GM12878 (cell line): ENCODE measurements around the gene MEX3D. TPM values are rescaled to one million over a fixed set of nuclear protein-coding genes. Genes with fewer than 3 reads are reported as not detected.

Experiments used
- ATAC-seq: fragments of 200-7000 bp; cut with Tn5 transposase; 3 replicates; pipeline ENCODE4 v1.9.1; 2020; ENCODE audit warnings: mild to moderate bottlenecking, moderate library complexity
- BruUV-seq: library from RNA; stranded (reverse); fragments of 400-500 nt; replicated peaks from 2 replicates; lab custom pipeline; 2021; lab: Mats Ljungman, UMichigan
- CTCF ChIA-PET: fragments of 300-600 bp; sonication (Branson Sonifier 250); formaldehyde crosslinking; extraction: SDS; loops from one replicate; lab custom pipeline; 2021; ENCODE audit warnings: inconsistent platforms; lab: Yijun Ruan, JAX
- POLR2A ChIA-PET: fragments of 350-600 bp; formaldehyde crosslinking; extraction: SDS; loops from one replicate; lab custom pipeline; 2021; ENCODE audit warnings: inconsistent platforms; lab: Charles Lee
- RAD21 ChIA-PET: fragments of 300-600 bp; sonication (Branson Sonifier 250); formaldehyde crosslinking; loops from one replicate; lab custom pipeline; 2023; ENCODE audit warnings: antibody characterized with exemption; ENCODE audit not compliant: unreplicated experiment; lab: Charles Lee
- SMC1A ChIA-PET: fragments of 300-600 bp; sonication (Branson Sonifier 250); formaldehyde crosslinking; loops from one replicate; lab custom pipeline; 2023; ENCODE audit not compliant: unreplicated experiment, uncharacterized antibody; lab: Charles Lee
- DNase-seq: peaks from one replicate; pipeline ENCODE4 v3.0.0-alpha.2; 2011; ENCODE audit warnings: low read depth, low spot score
- FAIRE-seq: peaks from 3 replicates; lab custom pipeline; 2011; peaks lifted over from hg19 to GRCh38; lab: Jason Lieb, UNC
- H2AFZ ChIP-seq: 2 replicates; pipeline ENCODE4 v1.6.0; 2011; ENCODE audit warnings: low read depth, low read length, control low read depth; ENCODE audit not compliant: control insufficient read depth
- H3K27ac ChIP-seq: 2 replicates; pipeline ENCODE4 v1.5.1; 2011; ENCODE audit warnings: control low read depth; ENCODE audit not compliant: control insufficient read depth, insufficient read depth
- H3K27me3 ChIP-seq, 2 experiments: replicated peaks in 1 of 2; 2 replicates each; pipeline versions ENCODE4 v1.6.0 to v1.6.1; 2011; ENCODE audit warnings: low read length in 1 of 2; ENCODE audit not compliant: control insufficient read depth in 2 of 2, insufficient read depth in 2 of 2
- H3K36me3 ChIP-seq, 2 experiments: 2 replicates each; pipeline ENCODE4 v1.5.1; 2011; ENCODE audit warnings: low read length in 1 of 2; ENCODE audit not compliant: control insufficient read depth in 2 of 2, insufficient read depth in 2 of 2
- H3K4me1 ChIP-seq: 2 replicates; pipeline ENCODE4 v1.6.1; 2011; ENCODE audit warnings: mild to moderate bottlenecking, low read length, moderate library complexity, mixed read lengths; ENCODE audit not compliant: control insufficient read depth, insufficient read depth
- H3K4me2 ChIP-seq: 2 replicates; pipeline ENCODE4 v1.6.0; 2011; ENCODE audit warnings: control low read depth; ENCODE audit not compliant: control insufficient read depth, insufficient read depth
- H3K4me3 ChIP-seq: fragments of 200-600 bp; sonication (generic); 2 replicates; pipeline ENCODE4 v1.5.1; 2016
- H3K79me2 ChIP-seq: 2 replicates; pipeline ENCODE4 v1.6.0; 2011; ENCODE audit warnings: low read length; ENCODE audit not compliant: control insufficient read depth, insufficient read depth
- H3K9ac ChIP-seq: 2 replicates; pipeline ENCODE4 v1.8.0; 2011; ENCODE audit warnings: low read length, control low read depth, mixed read lengths; ENCODE audit not compliant: control insufficient read depth, insufficient read depth
- H3K9me3 ChIP-seq: replicated peaks from 3 replicates; pipeline ENCODE4 v1.5.1; 2011; ENCODE audit warnings: mild to moderate bottlenecking, low read length; ENCODE audit not compliant: control insufficient read depth, insufficient read depth
- H4K20me1 ChIP-seq: 2 replicates; pipeline ENCODE4 v1.6.0; 2011; ENCODE audit not compliant: control insufficient read depth, insufficient read depth
- DPF2 ChIP-seq: fragments of 450-650 bp; IDR thresholded peaks from 2 replicates; pipeline ENCODE4 v1.6.1; 2017; ENCODE audit warnings: mild to moderate bottlenecking
- EGR1 ChIP-seq, 2 experiments: IDR thresholded peaks; 1 replicate in 1 of 2; 2 replicates in 1 of 2; pipeline ENCODE4 v1.6.1; 2011 to 2012; ENCODE audit warnings: low read depth in 2 of 2, low read length in 2 of 2, borderline replicate concordance in 1 of 2, mild to moderate bottlenecking in 1 of 2, moderate library complexity in 1 of 2
- EZH2 ChIP-seq: IDR thresholded peaks from 2 replicates; pipeline ENCODE4 v1.6.1; 2012; ENCODE audit warnings: low read depth, mild to moderate bottlenecking, control low read depth, inconsistent platforms, low read length, borderline replicate concordance; ENCODE audit not compliant: control insufficient read depth
- PAX5 ChIP-seq: IDR thresholded peaks from 2 replicates; pipeline ENCODE4 v1.6.1; 2011; ENCODE audit warnings: low read depth, low read length, borderline replicate concordance
- POLR2A ChIP-seq: IDR thresholded peaks from 2 replicates; pipeline ENCODE4 v1.6.1; 2011; ENCODE audit warnings: low read depth, mild to moderate bottlenecking, low read length
- POLR2AphosphoS5 ChIP-seq: IDR thresholded peaks from 2 replicates; pipeline ENCODE4 v1.6.1; 2011; ENCODE audit warnings: mild to moderate bottlenecking, low read length, inconsistent platforms
- SREBF2 ChIP-seq: IDR thresholded peaks from 2 replicates; pipeline ENCODE4 v1.6.1; 2012; ENCODE audit warnings: mild to moderate bottlenecking, low read length
- STAT3 ChIP-seq: IDR thresholded peaks from 2 replicates; pipeline ENCODE4 v1.6.1; 2011; ENCODE audit warnings: low read depth, low read length, improper control_type of control experiment
- WGBS: methylation state at CpG from one replicate; pipeline ENCODE4 v1.1.6; 2016; ENCODE audit warnings: low lambda C conversion rate; ENCODE audit not compliant: insufficient replicate concordance, insufficient coverage; ENCODE audit errors: missing lambda C conversion rate; 5-methylcytosine and 5-hydroxymethylcytosine counted together
- in situ Hi-C: fragments of 300-500 bp; cut with MboI; formaldehyde crosslinking; loops from 9 replicates; pipeline ENCODE4 v1.14.3; 2018; ENCODE audit warnings: mixed read lengths
- intact Hi-C: fragments of 100-400 bp; cut with micrococcal nuclease; formaldehyde crosslinking; loops from one replicate; pipeline ENCODE4 v1.14.2; 2022; ENCODE audit not compliant: unreplicated experiment
- polyA plus RNA-seq, 11 experiments: library from polyadenylated mRNA; depleted of rRNA in 4 of 11; unstranded in 6 of 11; stranded (reverse) in 5 of 11; fragments of >200 nt; fragmentation: Nextera tagmentation in 4 of 11; fragmentation: Illumina TruSeq in 1 of 11; extraction: Ambion mirVana in 4 of 11; extraction: Trizol in 1 of 11; gene quantifications; 1 replicate in 1 of 11; 2 replicates in 10 of 11; pipeline versions ENCODE4 v1.2.1 to v1.2.3, GENCODE V29; 2011 to 2016; ENCODE audit warnings: inconsistent platforms in 2 of 11, missing spikeins in 2 of 11, low read depth in 1 of 11
- total RNA-seq, 4 experiments: library from RNA; depleted of rRNA in 3 of 4; stranded (reverse); fragments of >200 nt in 3 of 4; fragmentation: Illumina TruSeq in 1 of 4; extraction: Trizol in 1 of 4; gene quantifications; 2 replicates each; pipeline versions ENCODE4 v1.2.1 to v1.2.3, GENCODE V29; 2013 to 2021

The MEX3D gene
- total and polyA plus RNA-seq, 10 of the 15 experiments (the other 5 are each of a cell fraction or from before 2014, with no cell fraction given), result 0.18 to 6.8 (median 0.81) TPM

GRCh38 chr19:1610579-1610978 lies 42.5 kb upstream of the MEX3D start:
- TF ChIP-seq SREBF2, result no peak
- TF ChIP-seq STAT3, result no peak
- no peak for TF ChIP-seq EZH2
- no peak for TF ChIP-seq POLR2AphosphoS5
- TF ChIP-seq DPF2, result no peak
- peak; percentile 9; the same call in 1 of the 2 replicates for TF ChIP-seq POLR2A
- TF ChIP-seq EGR1 (IDR thresholded peaks at IDR 0.05; ENCODE audit: borderline replicate concordance in 1 of 2, low read depth in 2 of 2, low read length in 2 of 2), result 0 out of 3 replicates have a peak, but pooled peaks of 1 of the 2 experiments have one; percentile 7
- H3K27me3 ChIP-seq, result no peaks in the 10 kb centered on the region
- FAIRE-seq (no peak), ATAC-seq (no peak), DNase-seq (no peak)
- no peak overlapping the region for H2AFZ ChIP-seq
- ChIA-PET CTCF (no interaction called here), SMC1A (no interaction called here), RAD21 (no interaction called here), POLR2A (no interaction called here)
- peaks cover 10 to 40% of the 10 kb centered on the region in 2 experiments for H3K36me3 ChIP-seq
- H3K4me3 ChIP-seq, result no peak overlapping the region
- no peaks in the 10 kb centered on the region for H3K9me3 ChIP-seq
- no peak overlapping the region for H3K9ac ChIP-seq
- H3K4me1 ChIP-seq, result peaks cover 5% of the 10 kb centered on the region
- H3K79me2 ChIP-seq, result no peaks in the 10 kb centered on the region
- H3K27ac ChIP-seq, result no peak overlapping the region
- in situ Hi-C loops, result no loop called here
- BruUV-seq, result no TSS peak
- WGBS, result 49% methylated on average over 8 of the region's 11 CpGs
- intact Hi-C loops, result no loop called here
- no peaks in the 10 kb centered on the region for H4K20me1 ChIP-seq
- H3K4me2 ChIP-seq, result no peak overlapping the region

GRCh38 chr19:1609680-1610474 lies 41.8 kb upstream of the MEX3D start:
- TF ChIP-seq POLR2A, result peak; percentile 43
- no peak for TF ChIP-seq PAX5
- no peak overlapping the region for H3K9ac ChIP-seq
- ChIA-PET SMC1A (no interaction called here), RAD21 (no interaction called here), CTCF (no interaction called here), POLR2A (no interaction called here)
- no TSS peak for BruUV-seq
- H2AFZ ChIP-seq, result no peak overlapping the region
- intact Hi-C loops, result loop anchor here (5.0 kb wide), 2 partner anchors 37 to 62 kb away; no protein-coding TSS in a partner anchor
- FAIRE-seq (no peak), DNase-seq (no peak), ATAC-seq (no peak)
- no peak overlapping the region for H3K4me2 ChIP-seq
- peaks cover 4% of the 10 kb centered on the region for H3K79me2 ChIP-seq
- H3K36me3 ChIP-seq, result peaks cover 9 to 33% of the 10 kb centered on the region in 2 experiments
- no peaks in the 10 kb centered on the region for H3K9me3 ChIP-seq
- H4K20me1 ChIP-seq, result no peaks in the 10 kb centered on the region
- H3K27ac ChIP-seq, result no peak overlapping the region
- H3K4me3 ChIP-seq, result no peak overlapping the region
- in situ Hi-C loops, result loop anchor here (5.0 kb wide), 1 partner anchor 37 kb away; no protein-coding TSS in a partner anchor
- WGBS, result 90% methylated on average over 16 of the region's 16 CpGs
- H3K4me1 ChIP-seq, result peaks cover 5% of the 10 kb centered on the region
- H3K27me3 ChIP-seq, result no peaks in the 10 kb centered on the region
